Type B pancreatic cell (in vitro differentiated cells): Measurements from ENCODE around the gene KLHDC4. TPM values are rescaled to one million over a fixed set of nuclear protein-coding genes. Genes with fewer than 3 reads are reported as not detected.
"Not testable (repeated sequence)": the region's sequence is repeated elsewhere in the genome, so short reads cannot be mapped to it uniquely, and the experiment has no call there.

Experiments used
- DNase-seq: peaks from one replicate; pipeline ENCODE4 v3.0.0; 2021; ENCODE audit warnings: mixed read lengths; ENCODE audit not compliant: unreplicated experiment; ENCODE audit errors: extremely low spot score
- H3K27ac Mint-ChIP-seq: 2 replicates; pipeline ENCODE4 v1.8.0; 2021; ENCODE audit warnings: mild to moderate bottlenecking, mixed read lengths
- H3K27me3 Mint-ChIP-seq: 2 replicates; pipeline ENCODE4 v1.8.0; 2021; ENCODE audit warnings: mixed read lengths
- H3K36me3 Mint-ChIP-seq: 2 replicates; pipeline ENCODE4 v1.8.0; 2021; ENCODE audit warnings: mixed read lengths
- H3K4me1 Mint-ChIP-seq: one replicate; pipeline ENCODE4 v1.8.0; 2021; ENCODE audit warnings: mixed read lengths; ENCODE audit not compliant: unreplicated experiment
- H3K4me3 Mint-ChIP-seq: 2 replicates; pipeline ENCODE4 v1.8.0; 2021; ENCODE audit warnings: mild to moderate bottlenecking, mixed read lengths
- H3K9me3 Mint-ChIP-seq: 2 replicates; pipeline ENCODE4 v1.8.0; 2021; ENCODE audit warnings: mixed read lengths
- CTCF ChIP-seq: fragments of 200-600 bp; sonication (generic); conservative IDR thresholded peaks from 2 replicates; pipeline ENCODE4 v1.5.0; 2021; ENCODE audit warnings: antibody characterized with exemption, mild to moderate bottlenecking
- total RNA-seq: library from RNA; stranded (reverse); gene quantifications from 2 replicates; pipeline ENCODE4 v1.2.1, GENCODE V29; 2021; ENCODE audit warnings: low replicate concordance

The KLHDC4 gene
- total RNA-seq, 1 donor from 2014 or later: 43.4 TPM

GRCh38 chr16:87790292-87791100, 24.7 kb upstream of the KLHDC4 start:
- Mint-ChIP-seq H3K4me1 (peaks cover 5% of the 10 kb centered on the region), H3K9me3 (no peaks in the 10 kb centered on the region), H3K4me3 (no peak overlapping the region), H3K27ac (no peak overlapping the region), H3K27me3 (no peaks in the 10 kb centered on the region), H3K36me3 (no peaks in the 10 kb centered on the region)
- DNase-seq: no peak
- TF ChIP-seq CTCF: no peak

- no peak for DNase-seq
These were observed 23.9 kb upstream of the KLHDC4 start for GRCh38 chr16:87789437-87790291.

GRCh38 chr16:87788730-87789436, 23.1 kb upstream of the KLHDC4 start:
- not testable (repeated sequence) for DNase-seq, H3K27me3 Mint-ChIP-seq, H3K27ac Mint-ChIP-seq, H3K36me3 Mint-ChIP-seq, H3K9me3 Mint-ChIP-seq, H3K4me3 Mint-ChIP-seq
- peaks cover 11% of the 10 kb centered on the region for H3K4me1 Mint-ChIP-seq

More at GRCh38 chr16:87789437-87790291, 23.9 kb upstream of the KLHDC4 start:
- Mint-ChIP-seq H3K4me3 (no peak overlapping the region), H3K27ac (peak overlapping the region; percentile 86), H3K9me3 (no peaks in the 10 kb centered on the region), H3K4me1 (peaks cover 11% of the 10 kb centered on the region), H3K36me3 (no peaks in the 10 kb centered on the region), H3K27me3 (no peaks in the 10 kb centered on the region)
- TF ChIP-seq CTCF: no peak

GRCh38 chr16:87787451-87788091, 21.8 kb upstream of the KLHDC4 start:
- not testable (repeated sequence) for H3K9me3 Mint-ChIP-seq, H3K36me3 Mint-ChIP-seq, H3K27me3 Mint-ChIP-seq, DNase-seq, H3K27ac Mint-ChIP-seq, H3K4me3 Mint-ChIP-seq
- peaks cover 11% of the 10 kb centered on the region for H3K4me1 Mint-ChIP-seq

GRCh38 chr16:87784812-87785211, 19.0 kb upstream of the KLHDC4 start:
- Mint-ChIP-seq H3K9me3 (no peaks in the 10 kb centered on the region), H3K4me1 (peaks cover 10% of the 10 kb centered on the region), H3K36me3 (no peaks in the 10 kb centered on the region), H3K4me3 (no peak overlapping the region), H3K27ac (no peak overlapping the region), H3K27me3 (no peaks in the 10 kb centered on the region)
- TF ChIP-seq CTCF: no peak
- no peak for DNase-seq

- Mint-ChIP-seq H3K4me3 (no peak overlapping the region), H3K27me3 (no peaks in the 10 kb centered on the region), H3K4me1 (peaks cover 13% of the 10 kb centered on the region), H3K27ac (no peak overlapping the region), H3K9me3 (no peaks in the 10 kb centered on the region), H3K36me3 (no peaks in the 10 kb centered on the region)
- no peak for TF ChIP-seq CTCF
- no peak for DNase-seq
These were observed 16.2 kb upstream of the KLHDC4 start for GRCh38 chr16:87782033-87782432.
